Endothelial cell (in vitro differentiated cells): ENCODE results near the gene FHOD1. TPM values are rescaled to one million over a fixed set of nuclear protein-coding genes. Genes with fewer than 3 reads are reported as not detected.

Experiments
- DNase-seq: peaks from one replicate; pipeline ENCODE4 v3.0.0; 2021; ENCODE audit warnings: low spot score
- H3K27ac Mint-ChIP-seq: one replicate; pipeline ENCODE4 v1.8.0; 2021; ENCODE audit warnings: mixed read lengths, inconsistent platforms; ENCODE audit not compliant: unreplicated experiment
- H3K27me3 Mint-ChIP-seq: one replicate; pipeline ENCODE4 v1.8.0; 2021; ENCODE audit warnings: mild to moderate bottlenecking, moderate library complexity, mixed read lengths, inconsistent platforms; ENCODE audit not compliant: unreplicated experiment
- H3K36me3 Mint-ChIP-seq: one replicate; pipeline ENCODE4 v1.8.0; 2021; ENCODE audit warnings: mild to moderate bottlenecking, low read depth, mixed read lengths, inconsistent platforms; ENCODE audit not compliant: unreplicated experiment
- H3K4me1 Mint-ChIP-seq: one replicate; pipeline ENCODE4 v1.8.0; 2021; ENCODE audit warnings: mild to moderate bottlenecking, mixed read lengths, inconsistent platforms; ENCODE audit not compliant: unreplicated experiment
- H3K4me3 Mint-ChIP-seq: one replicate; pipeline ENCODE4 v1.8.0; 2021; ENCODE audit warnings: mild to moderate bottlenecking, mixed read lengths, inconsistent platforms; ENCODE audit not compliant: unreplicated experiment
- H3K9me3 Mint-ChIP-seq: one replicate; pipeline ENCODE4 v1.8.0; 2021; ENCODE audit warnings: mixed read lengths, inconsistent platforms; ENCODE audit not compliant: unreplicated experiment
- CTCF ChIP-seq: fragments of 200-600 bp; sonication (generic); IDR thresholded peaks from one replicate; pipeline ENCODE4 v1.5.0; 2021; ENCODE audit warnings: antibody characterized with exemption; ENCODE audit not compliant: unreplicated experiment
- total RNA-seq: library from RNA; stranded (reverse); fragmentation: NEBNext Ultra II Directional; extraction: Animal tissue kit (Norgen Biotek cat#: 25700); gene quantifications from one replicate; pipeline ENCODE4 v1.2.1, GENCODE V29; 2021; ENCODE audit not compliant: unreplicated experiment

Gene FHOD1
- total RNA-seq, 1 donor from 2014 or later, result 248 TPM

GRCh38 chr16:67260426-67261063 lies 13.3 kb upstream of the FHOD1 start:
- H3K27ac Mint-ChIP-seq, result no peak overlapping the region

GRCh38 chr16:67259705-67260104 lies 12.4 kb upstream of the FHOD1 start:
- Mint-ChIP-seq H3K4me3 (no peak overlapping the region), H3K4me1 (peaks cover 13% of the 10 kb centered on the region), H3K9me3 (no peaks in the 10 kb centered on the region), H3K36me3 (peaks cover 18% of the 10 kb centered on the region), H3K27ac (no peak overlapping the region), H3K27me3 (peaks cover 23% of the 10 kb centered on the region)
- DNase-seq, result no peak
- no peak for TF ChIP-seq CTCF

More at GRCh38 chr16:67260426-67261063, 13.3 kb upstream of the FHOD1 start:
- Mint-ChIP-seq H3K4me3 (peak overlapping the region; percentile 26), H3K27me3 (peaks cover 21% of the 10 kb centered on the region), H3K4me1 (peaks cover 14% of the 10 kb centered on the region), H3K36me3 (peaks cover 18% of the 10 kb centered on the region), H3K9me3 (no peaks in the 10 kb centered on the region)
- peak; percentile 12 for TF ChIP-seq CTCF
- DNase-seq, result no peak

- peaks cover 6% of the 10 kb centered on the region for H3K4me1 Mint-ChIP-seq
- TF ChIP-seq CTCF, result no peak
- H3K9me3 Mint-ChIP-seq, result no peaks in the 10 kb centered on the region
- no peak overlapping the region for H3K27ac Mint-ChIP-seq
- H3K36me3 Mint-ChIP-seq, result peaks cover 18% of the 10 kb centered on the region
- peaks cover 20% of the 10 kb centered on the region for H3K27me3 Mint-ChIP-seq
- H3K4me3 Mint-ChIP-seq, result no peak overlapping the region
- no peak for DNase-seq
These were observed 11.0 kb upstream of the FHOD1 start for GRCh38 chr16:67258161-67258835.

GRCh38 chr16:67257486-67258160 lies 10.3 kb upstream of the FHOD1 start:
- H3K4me1 Mint-ChIP-seq, result peaks cover 10% of the 10 kb centered on the region
- peaks cover 18% of the 10 kb centered on the region for H3K36me3 Mint-ChIP-seq
- no peak for TF ChIP-seq CTCF

GRCh38 chr16:67256701-67257230 lies 9.5 kb upstream of the FHOD1 start:
- DNase-seq, result no peak
- Mint-ChIP-seq H3K36me3 (peaks cover 18% of the 10 kb centered on the region), H3K27ac (no peak overlapping the region), H3K9me3 (no peaks in the 10 kb centered on the region), H3K27me3 (peaks cover 12% of the 10 kb centered on the region), H3K4me1 (peaks cover 18% of the 10 kb centered on the region), H3K4me3 (peak overlapping the region; percentile 51)
- no peak for TF ChIP-seq CTCF

More at GRCh38 chr16:67257486-67258160, 10.3 kb upstream of the FHOD1 start:
- peak overlapping the region; percentile 63 for H3K4me3 Mint-ChIP-seq
- DNase-seq, result no peak
- no peak overlapping the region for H3K27ac Mint-ChIP-seq
- H3K27me3 Mint-ChIP-seq, result peaks cover 14% of the 10 kb centered on the region
- H3K9me3 Mint-ChIP-seq, result no peaks in the 10 kb centered on the region
